ENCODE results near the gene R3HDML. TPM values are rescaled to one million over a fixed set of nuclear protein-coding genes. Genes with fewer than 3 reads are reported as not detected.
A peak's percentile ranks its signal among the peaks of the same experiment; 100 is the strongest.

The R3HDML gene
- total RNA-seq, 1 donor from 2014 or later: not detected

- DNase-seq: no peak
- TF ChIP-seq CTCF (IDR thresholded peaks at IDR 0.05): no peak
- H3K9me3 ChIP-seq: no peaks in the 10 kb centered on the region
- no peaks in the 10 kb centered on the region for H3K27me3 ChIP-seq (ENCODE audit: low read depth)
- no peak overlapping the region for H3K27ac ChIP-seq
- intact Hi-C loops (cut with DNase I): no loop called here
- H3K36me3 ChIP-seq: no peaks in the 10 kb centered on the region
- H3K4me3 ChIP-seq: no peak overlapping the region
- H3K4me1 ChIP-seq: no peaks in the 10 kb centered on the region
- ATAC-seq: no peak
Observed at GRCh38 chr20:44394452-44394701, 57.5 kb downstream of the R3HDML start.

DNA sequence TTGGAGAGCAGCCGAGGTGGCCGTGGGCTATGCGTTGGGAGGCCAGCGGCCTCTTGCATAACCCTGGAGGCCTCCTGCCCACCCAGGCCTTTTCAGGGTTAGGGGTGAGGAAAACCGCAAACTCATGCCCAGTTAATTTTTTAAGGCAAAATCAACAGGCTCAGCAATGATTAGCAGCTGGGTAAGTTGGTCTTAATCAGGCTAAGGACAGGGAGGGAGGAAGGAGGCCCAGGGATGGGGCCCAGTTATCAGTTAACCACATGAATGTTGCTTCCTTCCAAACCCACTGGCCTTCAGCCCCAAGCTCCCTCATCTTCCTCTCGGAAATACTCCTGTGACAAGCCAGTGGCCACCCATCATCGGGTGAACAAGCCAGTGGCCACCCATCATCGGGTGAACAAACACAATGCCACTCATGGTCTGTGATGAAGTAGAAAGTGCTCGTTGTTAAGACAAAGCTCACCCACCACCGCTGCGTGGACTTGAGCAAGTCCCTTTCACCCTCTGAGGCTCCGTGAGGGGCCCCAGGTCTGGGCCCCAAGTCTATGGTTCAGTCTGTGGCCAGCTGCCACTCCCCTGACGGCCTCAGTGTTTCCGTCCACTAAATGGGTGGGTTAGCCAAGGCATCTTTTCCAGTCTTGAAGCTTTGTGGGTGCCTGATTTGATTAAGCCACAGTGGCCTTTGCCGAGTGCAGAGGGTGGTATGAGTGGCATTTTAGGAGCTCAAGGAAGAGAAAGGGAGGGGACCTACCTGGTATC lies 58.0 kb downstream of the R3HDML start:
- TF ChIP-seq CTCF (IDR thresholded peaks at IDR 0.05): no peak
- Histone ChIP-seq H3K4me3 (no peak overlapping the region), H3K27ac (no peak overlapping the region), H3K27me3 (ENCODE audit: low read depth) (no peaks in the 10 kb centered on the region), H3K4me1 (no peaks in the 10 kb centered on the region), H3K36me3 (no peaks in the 10 kb centered on the region), H3K9me3 (no peaks in the 10 kb centered on the region)
- intact Hi-C loops (cut with DNase I): no loop called here
- DNase-seq: no peak
- peak in 1 of 2 donors; percentile 36 for ATAC-seq

- intact Hi-C loops (cut with DNase I): no loop called here
- ATAC-seq (no peak), DNase-seq (no peak)
- H3K36me3 ChIP-seq: no peaks in the 10 kb centered on the region
- H3K27ac ChIP-seq: no peak overlapping the region
- H3K27me3 ChIP-seq (ENCODE audit: low read depth): no peaks in the 10 kb centered on the region
- H3K4me3 ChIP-seq: no peak overlapping the region
- no peaks in the 10 kb centered on the region for H3K9me3 ChIP-seq
- TF ChIP-seq CTCF (IDR thresholded peaks at IDR 0.05): no peak
- no peaks in the 10 kb centered on the region for H3K4me1 ChIP-seq
Observed at GRCh38 chr20:44395461-44396340, 58.9 kb downstream of the R3HDML start.

- no peak overlapping the region for H3K4me3 ChIP-seq
- intact Hi-C loops (cut with DNase I): no loop called here
- H3K36me3 ChIP-seq: no peaks in the 10 kb centered on the region
- H3K4me1 ChIP-seq: no peaks in the 10 kb centered on the region
- TF ChIP-seq CTCF (IDR thresholded peaks at IDR 0.05): no peak
- DNase-seq (no peak), ATAC-seq (no peak)
- H3K27me3 ChIP-seq (ENCODE audit: low read depth): no peaks in the 10 kb centered on the region
- H3K27ac ChIP-seq: no peak overlapping the region
- H3K9me3 ChIP-seq: no peaks in the 10 kb centered on the region
Observed at GRCh38 chr20:44396369-44397130, 59.7 kb downstream of the R3HDML start.

DNA sequence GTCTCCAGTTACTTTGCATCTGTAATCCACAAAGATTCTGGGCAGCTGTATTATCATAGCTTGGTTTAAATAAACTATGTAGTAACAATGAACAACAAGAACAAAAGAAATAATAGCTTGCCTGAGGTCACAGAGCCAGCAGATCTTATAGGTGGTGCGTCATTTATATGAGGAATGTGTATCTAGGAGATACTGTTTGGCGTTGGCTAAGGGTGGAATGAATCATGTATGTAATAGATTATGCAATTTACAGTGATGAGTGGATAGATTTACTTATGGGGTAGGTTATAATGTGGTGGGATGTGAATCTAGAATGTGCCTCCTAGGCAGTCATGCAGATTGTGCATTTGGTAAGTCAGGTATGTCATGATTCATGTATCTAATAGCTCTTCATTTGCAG lies 61.5 kb downstream of the R3HDML start:
- DNase-seq (no peak), ATAC-seq (no peak)
- H3K4me1 ChIP-seq: no peaks in the 10 kb centered on the region
- no peaks in the 10 kb centered on the region for H3K36me3 ChIP-seq
- H3K9me3 ChIP-seq: no peaks in the 10 kb centered on the region
- no peak overlapping the region for H3K27ac ChIP-seq
- no peak for TF ChIP-seq CTCF (IDR thresholded peaks at IDR 0.05)
- no peaks in the 10 kb centered on the region for H3K27me3 ChIP-seq (ENCODE audit: low read depth)
- intact Hi-C loops (cut with DNase I): no loop called here
- no peak overlapping the region for H3K4me3 ChIP-seq

Data from lower lobe of right lung (tissue), 2 donors.